GM03348 (cell line): ENCODE measurements around the gene CIAPIN1.
A peak's percentile ranks its signal among the peaks of the same experiment; 100 is the strongest.

Source experiments
- DNase-seq: peaks from one replicate; pipeline ENCODE4 v3.0.0; 2012; ENCODE audit warnings: low spot score

Gene CIAPIN1

DNA sequence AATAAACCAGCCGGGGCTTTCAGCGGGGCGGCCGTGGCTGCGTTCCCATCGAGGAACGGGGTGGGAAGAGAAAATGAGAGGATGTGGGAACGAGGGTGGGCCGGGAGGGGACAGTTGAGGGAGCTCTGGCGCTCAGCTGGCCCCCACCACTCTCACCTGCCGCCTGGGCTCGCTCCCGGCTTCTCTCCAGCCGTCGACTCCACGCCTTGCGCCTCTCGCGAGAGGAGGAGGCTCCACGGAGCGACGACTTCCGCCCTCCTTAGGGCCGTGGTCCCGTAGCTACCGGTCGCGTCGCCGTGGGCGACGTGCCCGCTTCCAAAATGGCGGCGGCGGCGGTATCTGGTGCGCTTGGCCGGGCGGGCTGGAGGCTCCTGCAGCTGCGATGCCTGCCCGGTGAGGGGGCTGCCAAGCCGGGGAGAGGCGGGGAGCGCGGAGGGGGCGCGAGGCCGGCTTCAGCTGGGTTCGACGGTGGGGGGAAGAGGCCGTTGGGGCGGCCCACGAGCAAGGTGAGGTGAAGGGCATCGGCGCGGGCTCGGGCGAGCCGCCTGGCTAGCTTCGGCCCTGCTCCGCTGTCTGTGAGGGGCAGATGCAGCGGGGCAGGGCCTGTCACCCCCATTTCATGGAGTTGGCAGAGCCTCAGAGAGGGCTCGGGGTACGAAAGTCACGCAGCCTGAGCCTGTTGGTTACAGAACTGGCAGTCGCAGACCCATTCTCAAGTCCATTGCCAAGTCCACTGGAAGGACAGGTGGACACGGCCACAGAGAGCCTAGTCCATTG, at the start of gene CIAPIN1, which contains the start of gene COQ9:
Gene CIAPIN1 (minus strand): TSS at position 200 of the 777 bp plus-strand sequence. CDS start 6,457 bp downstream, outside the sequence.
Gene COQ9 (plus strand): TSS at position 294 of the 777 bp plus-strand sequence. CDS start 27 bp downstream, at position 321.
- peak; percentile 98 for DNase-seq

DNA sequence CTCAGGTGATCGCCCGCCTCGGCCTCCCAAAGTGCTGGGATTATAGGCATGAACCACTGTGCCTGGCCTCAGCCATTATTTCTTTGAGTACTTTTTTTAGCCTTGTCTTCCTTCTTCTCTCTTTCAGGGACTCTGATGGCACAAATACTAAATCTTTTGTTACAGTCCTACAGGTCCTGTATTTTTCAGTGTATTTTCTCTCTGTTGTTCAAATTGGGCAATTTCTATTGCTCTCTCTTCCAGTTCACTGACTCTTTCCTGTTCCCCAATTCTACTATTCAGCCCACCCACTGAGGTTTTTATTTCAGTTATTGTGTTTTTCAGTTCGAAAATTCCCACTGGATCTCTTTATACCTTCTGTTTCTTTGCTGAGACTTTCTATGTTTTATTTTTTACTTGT, 46.6 kb upstream of the CIAPIN1 start:
- no peak for DNase-seq

DNA sequence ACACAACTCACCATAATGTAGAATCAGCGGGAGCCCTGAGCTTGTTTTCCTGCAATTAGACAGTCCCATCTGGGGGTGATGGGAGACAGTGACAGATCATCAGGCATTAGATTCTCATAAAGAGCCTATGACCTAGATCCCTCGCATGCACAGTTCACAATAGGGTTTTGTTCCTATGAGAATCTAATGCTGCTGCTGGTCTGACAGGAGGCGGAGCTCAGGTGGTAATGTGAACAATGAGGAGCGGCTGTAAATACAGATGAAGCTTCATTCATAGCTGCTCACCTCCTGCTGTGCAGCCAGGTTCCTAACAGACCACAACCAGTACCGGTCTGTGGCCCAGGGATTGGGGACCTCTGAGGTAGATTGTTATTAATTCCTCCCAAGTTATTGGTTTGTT, 42.0 kb upstream of the CIAPIN1 start:
- no peak for DNase-seq

GRCh38 chr16:57486858-57487834, 40.0 kb upstream of the CIAPIN1 start:
- peak; percentile 13 for DNase-seq

- DNase-seq: peak; percentile 99
Observed at GRCh38 chr16:57485916-57486857, 39.0 kb upstream of the CIAPIN1 start, which contains the start of gene DOK4. TSS of gene DOK4 (minus strand) at chr16:57486493. CDS start at chr16:57479507, 6,986 bp downstream.

DNA sequence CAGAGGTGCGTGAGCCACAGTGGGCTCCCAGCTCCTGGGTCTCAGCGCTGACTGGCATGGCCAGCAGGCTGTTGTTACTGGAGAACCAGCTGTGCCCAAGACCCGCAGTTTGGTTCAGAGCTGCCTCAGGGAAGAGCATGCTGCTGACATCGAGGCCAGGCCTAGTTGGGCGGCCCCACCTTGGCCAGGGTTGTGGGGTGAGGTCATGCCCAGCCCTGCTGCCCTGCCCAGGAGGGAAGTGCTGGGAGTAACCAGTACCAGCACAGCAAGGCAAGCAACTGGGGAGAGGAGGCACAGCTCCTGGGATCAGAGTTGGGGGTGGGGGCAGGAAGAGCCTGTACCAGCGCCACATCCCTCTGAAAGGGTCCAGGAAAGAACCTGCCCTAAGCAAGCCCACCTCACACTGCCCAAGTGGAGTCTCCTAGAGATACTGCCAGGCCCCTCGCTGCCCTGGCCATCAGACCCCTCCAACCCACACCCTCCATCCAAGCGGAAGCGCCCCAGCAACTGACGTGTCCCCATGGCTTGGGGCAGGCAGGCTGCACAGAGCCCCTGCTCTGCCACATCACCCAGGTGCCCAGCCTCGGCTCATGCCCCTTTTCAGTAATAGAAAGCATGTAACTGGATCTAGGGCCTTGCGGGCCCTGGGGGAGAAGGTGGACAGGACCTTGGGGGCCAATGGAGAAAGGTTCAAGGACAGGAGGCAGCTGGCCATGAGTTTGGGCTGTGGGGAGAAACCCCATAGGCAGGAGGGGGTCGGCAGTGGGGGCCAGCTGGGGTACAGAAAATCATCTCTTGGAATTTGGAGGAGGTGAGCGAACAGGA, 38.1 kb upstream of the CIAPIN1 start:
- DNase-seq: no peak

GRCh38 chr16:57484515-57485005, 37.4 kb upstream of the CIAPIN1 start:
- DNase-seq: no peak

DNA sequence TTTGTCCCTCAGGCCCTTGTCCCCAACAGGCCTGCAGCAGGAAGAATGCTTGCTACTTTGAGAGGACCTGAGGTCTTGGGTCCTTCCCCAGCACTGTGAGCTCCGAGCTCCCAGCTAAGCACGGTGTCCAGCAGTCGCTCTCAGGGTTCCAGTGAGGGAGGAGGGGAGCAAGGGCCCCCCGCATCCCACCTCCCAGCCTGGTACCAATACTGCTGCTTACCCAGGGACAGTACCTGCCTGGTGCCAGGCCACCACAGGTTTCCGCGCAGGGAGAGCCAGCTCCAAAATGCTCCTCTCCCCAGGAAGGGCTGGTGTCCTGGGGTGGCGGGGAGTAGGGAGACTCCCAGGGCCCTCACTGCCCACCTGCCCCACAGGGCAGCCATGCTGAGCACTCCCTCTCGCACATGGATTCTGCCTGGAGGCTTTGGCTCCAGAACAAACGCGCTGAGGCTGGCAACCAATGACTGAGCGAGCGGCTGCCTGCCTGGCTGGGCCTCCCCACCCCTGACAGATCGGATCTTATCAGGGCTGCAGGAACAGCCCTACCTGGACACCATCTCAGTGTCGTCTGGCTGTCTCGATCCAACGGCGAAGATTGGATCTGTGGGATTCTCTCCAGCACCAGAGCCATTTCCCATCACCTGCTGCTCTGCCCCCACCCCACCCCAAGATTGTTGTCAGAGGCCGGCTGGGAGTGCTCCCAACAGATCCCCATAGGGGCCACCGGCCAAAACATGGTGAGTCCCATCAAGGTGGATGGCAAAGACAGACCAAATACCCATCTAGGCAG, 36.7 kb upstream of the CIAPIN1 start:
- DNase-seq: no peak

DNA sequence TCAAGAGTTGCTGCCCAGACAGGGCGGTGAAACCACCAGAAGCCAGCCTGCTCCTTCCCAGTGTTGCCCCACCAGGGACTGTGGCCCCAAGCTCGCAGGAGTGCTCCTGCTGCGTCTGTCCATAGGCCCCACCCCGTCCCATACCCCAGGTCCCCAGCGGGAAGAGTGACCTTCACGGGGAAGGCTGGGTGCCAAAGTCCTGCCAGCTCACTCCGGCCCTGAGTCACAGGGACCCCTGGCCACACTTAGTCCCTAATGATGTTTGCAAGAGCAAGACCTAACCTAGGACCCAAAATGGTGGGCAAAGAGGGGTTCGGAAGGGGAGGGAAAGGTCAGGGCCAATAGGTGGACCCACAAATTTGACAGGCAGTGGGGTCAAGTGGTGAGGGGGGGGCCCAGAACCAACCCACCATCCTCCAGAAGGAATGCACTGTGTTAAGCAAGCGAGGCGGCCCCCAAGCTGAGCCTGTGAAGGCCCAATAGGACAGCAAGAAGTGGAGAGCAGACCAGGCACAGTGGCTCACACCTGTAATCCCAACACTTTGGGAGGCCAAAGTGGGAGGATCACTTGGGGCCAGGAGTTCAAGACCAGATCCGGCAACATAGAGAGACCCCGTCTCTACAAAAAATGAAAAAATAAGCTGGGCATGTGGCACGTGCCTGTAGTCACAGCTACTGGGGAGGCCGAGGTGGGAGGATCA, 35.8 kb upstream of the CIAPIN1 start:
- no peak for DNase-seq

- no peak for DNase-seq
Observed at GRCh38 chr16:57481421-57481820, 34.2 kb upstream of the CIAPIN1 start.

DNA sequence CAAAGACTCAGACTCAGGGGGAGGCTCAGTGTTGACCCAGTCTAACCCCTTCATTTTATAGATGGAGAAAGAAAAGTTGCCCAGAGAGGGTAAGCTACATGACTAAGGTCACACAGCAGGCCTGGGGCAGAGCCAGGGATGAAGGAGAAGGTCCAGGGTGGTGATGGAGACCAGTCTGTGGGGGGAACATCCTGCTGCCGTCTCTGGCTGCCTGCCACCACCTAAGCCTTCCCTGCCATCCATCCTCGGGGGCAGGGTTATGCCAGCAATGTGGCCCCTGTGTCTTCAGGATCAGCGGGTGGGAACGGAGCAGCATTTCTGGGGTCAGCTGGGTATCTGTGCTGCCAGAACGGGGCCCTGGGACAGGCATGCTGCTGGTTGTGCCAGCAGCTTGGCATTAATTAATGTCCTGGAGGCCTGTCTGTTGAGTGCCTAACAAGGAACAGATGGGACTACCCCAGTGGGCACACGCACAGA, 33.6 kb upstream of the CIAPIN1 start:
- no peak for DNase-seq

DNA sequence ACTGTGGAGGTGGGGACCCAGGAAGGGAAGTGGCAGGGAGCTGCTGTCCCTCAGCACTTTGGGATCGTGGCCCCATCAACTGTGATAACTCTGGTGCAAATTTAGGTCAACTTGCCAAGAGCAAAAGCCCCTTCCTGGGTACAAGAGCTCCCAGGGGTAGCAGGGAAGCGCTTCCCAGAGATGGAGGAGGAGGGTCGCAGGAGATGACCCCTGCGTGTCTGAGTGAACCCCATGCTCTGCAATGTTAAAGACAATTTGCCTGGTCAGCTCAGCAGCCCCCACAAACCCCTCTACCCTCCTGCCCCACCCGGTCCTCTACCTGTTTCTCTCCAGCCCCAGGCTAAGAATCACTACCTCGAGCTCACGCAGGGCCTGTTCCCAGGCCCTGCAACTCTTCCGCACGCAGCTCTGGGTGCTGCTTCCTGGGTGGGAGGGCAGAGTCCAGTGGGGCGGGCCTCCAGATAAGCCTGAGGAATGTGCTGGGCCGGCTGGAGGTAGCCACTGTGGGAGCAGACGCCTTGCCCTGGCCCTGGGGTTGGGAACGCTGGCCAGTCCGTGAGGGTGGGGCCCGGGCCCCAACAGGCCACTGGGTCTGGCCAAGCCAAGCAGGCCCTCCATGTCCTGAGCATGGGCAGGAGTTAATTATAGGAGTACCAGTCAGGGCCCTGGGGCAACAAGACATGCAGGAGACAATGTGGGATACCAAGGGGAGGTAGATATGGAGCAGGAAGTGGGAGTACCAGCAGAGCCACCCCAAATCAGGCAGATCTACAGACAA, 33.0 kb upstream of the CIAPIN1 start:
- DNase-seq: peak; percentile 92

- peak; percentile 83 for DNase-seq
Observed at GRCh38 chr16:57479205-57479975, 32.2 kb upstream of the CIAPIN1 start.

GRCh38 chr16:57478396-57479204, 31.4 kb upstream of the CIAPIN1 start:
- DNase-seq: no peak

- no peak for DNase-seq
Observed at GRCh38 chr16:57477531-57478202, 30.5 kb upstream of the CIAPIN1 start.
